BJ (cell line): ENCODE data around the gene DMD. TPM values are rescaled to one million over a fixed set of nuclear protein-coding genes. Genes with fewer than 3 reads are reported as not detected.
A peak's percentile ranks its signal among the peaks of the same experiment; 100 is the strongest.

Experiments used
- CTCF ChIA-PET: fragments of 350-600 bp; formaldehyde crosslinking; extraction: SDS; loops from one replicate; lab custom pipeline; 2021; ENCODE audit warnings: antibody characterized with exemption, inconsistent platforms; lab: Yijun Ruan, JAX
- POLR2A ChIA-PET: fragments of 300-600 bp; sonication (Branson Sonifier 250); formaldehyde crosslinking; extraction: SDS; loops from one replicate; lab custom pipeline; 2021; ENCODE audit warnings: antibody characterized with exemption; lab: Charles Lee
- DNase-seq: peaks from one replicate; pipeline ENCODE4 v3.0.0-alpha.2; 2011; ENCODE audit warnings: low read depth
- H3K27me3 ChIP-seq: 2 replicates; pipeline ENCODE4 v1.6.0; 2011; ENCODE audit warnings: low read length; ENCODE audit not compliant: control insufficient read depth, insufficient read depth
- H3K36me3 ChIP-seq: 2 replicates; pipeline ENCODE4 v1.5.1; 2011; ENCODE audit warnings: low read length; ENCODE audit not compliant: control insufficient read depth, insufficient read depth
- H3K4me3 ChIP-seq: 2 replicates; pipeline ENCODE4 v1.5.1; 2011; ENCODE audit warnings: low read depth, mild to moderate bottlenecking, control low read depth, low read length
- polyA plus RNA-seq: library from polyadenylated mRNA; depleted of rRNA; stranded (reverse); fragments of >200 nt; gene quantifications from 2 replicates; pipeline ENCODE4 v1.2.3, GENCODE V29; 2011
- TF ChIP-seq, protein P1 (sequence below): IDR thresholded peaks from 2 replicates; pipeline ENCODE4 v1.5.1; 2011; ENCODE audit warnings: low read depth, mild to moderate bottlenecking, control low read depth, inconsistent platforms, low read length, moderate library complexity; ENCODE audit not compliant: insufficient read depth

The DMD gene
- polyA plus RNA-seq, 1 experiment = 12.5 TPM

DNA sequence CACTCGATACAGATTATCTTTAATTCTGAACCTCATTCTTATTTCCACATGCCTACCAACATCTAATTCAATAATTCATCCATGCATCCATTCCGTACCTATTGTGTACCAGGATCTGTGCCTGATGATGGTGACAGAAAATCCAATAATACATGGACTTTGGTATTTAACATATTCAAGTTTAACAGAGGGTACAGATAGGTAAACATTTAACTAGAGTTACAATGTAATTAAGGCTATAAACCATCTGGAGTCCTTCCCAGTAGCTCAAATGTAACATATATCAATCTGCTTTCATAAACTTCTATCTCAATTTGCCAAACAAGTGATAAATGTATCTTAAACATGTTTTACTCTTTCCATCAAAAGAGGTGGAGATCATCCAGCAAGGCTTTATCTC, 1578.0 kb downstream of the DMD start:
- Histone ChIP-seq H3K27me3 (no peaks in the 10 kb centered on the region), H3K4me3 (no peak overlapping the region), H3K36me3 (no peaks in the 10 kb centered on the region)
- ChIA-PET POLR2A (no interaction called here), CTCF (interaction anchor here (0.6 kb wide), 1 partner anchor 12 kb away, joined by 3 read pairs; no protein-coding TSS in a partner anchor)
- TF ChIP-seq, protein P1, sequence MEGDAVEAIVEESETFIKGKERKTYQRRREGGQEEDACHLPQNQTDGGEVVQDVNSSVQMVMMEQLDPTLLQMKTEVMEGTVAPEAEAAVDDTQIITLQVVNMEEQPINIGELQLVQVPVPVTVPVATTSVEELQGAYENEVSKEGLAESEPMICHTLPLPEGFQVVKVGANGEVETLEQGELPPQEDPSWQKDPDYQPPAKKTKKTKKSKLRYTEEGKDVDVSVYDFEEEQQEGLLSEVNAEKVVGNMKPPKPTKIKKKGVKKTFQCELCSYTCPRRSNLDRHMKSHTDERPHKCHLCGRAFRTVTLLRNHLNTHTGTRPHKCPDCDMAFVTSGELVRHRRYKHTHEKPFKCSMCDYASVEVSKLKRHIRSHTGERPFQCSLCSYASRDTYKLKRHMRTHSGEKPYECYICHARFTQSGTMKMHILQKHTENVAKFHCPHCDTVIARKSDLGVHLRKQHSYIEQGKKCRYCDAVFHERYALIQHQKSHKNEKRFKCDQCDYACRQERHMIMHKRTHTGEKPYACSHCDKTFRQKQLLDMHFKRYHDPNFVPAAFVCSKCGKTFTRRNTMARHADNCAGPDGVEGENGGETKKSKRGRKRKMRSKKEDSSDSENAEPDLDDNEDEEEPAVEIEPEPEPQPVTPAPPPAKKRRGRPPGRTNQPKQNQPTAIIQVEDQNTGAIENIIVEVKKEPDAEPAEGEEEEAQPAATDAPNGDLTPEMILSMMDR = no peak
- DNase-seq = no peak

DNA sequence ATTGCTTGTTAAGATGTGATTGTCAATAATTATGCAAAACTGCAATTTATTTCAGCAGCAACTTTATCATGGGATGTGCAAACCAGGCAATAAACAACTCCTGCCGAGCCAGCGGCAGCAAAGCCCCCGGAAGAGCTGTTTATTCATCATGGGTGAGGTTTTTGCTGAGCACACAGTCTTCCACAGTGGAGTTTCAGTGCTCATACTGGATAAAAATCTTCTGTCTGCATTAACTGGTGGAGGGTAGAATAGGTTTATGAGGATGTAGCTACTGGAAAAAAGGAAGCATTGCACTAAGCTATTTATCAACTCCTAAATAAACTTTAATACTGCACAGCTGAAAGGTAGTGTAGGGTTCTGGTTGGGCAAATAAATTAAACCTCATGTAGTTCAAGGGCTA, 1582.2 kb downstream of the DMD start:
- ChIA-PET CTCF (no interaction called here), POLR2A (no interaction called here)
- no peak overlapping the region for H3K4me3 ChIP-seq
- H3K27me3 ChIP-seq = no peaks in the 10 kb centered on the region
- TF ChIP-seq, protein P1 = no peak
- DNase-seq = no peak
- H3K36me3 ChIP-seq = no peaks in the 10 kb centered on the region

DNA sequence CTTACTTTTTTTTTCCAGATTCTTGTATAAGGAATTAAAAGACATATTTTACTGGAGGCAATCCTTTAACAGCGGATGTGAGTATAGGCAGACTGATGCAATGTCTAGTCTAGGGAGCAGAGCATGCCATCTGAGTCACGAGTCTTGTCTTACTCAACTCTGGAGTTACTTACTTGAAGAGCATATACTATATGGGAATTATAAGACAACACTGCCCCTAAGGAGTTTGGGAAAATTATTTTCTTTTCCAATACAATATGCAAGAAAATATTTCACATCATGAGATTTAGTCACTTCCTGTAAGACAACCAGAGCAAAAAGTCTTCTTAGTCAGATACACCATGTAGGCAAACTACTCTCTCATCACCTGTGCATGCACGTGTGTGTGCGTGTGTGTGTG, 1602.2 kb downstream of the DMD start:
- TF ChIP-seq, protein P1 = no peak
- DNase-seq = peak; percentile 7
- ChIA-PET POLR2A (no interaction called here), CTCF (no interaction called here)
- Histone ChIP-seq H3K36me3 (no peaks in the 10 kb centered on the region), H3K27me3 (no peaks in the 10 kb centered on the region), H3K4me3 (no peak overlapping the region)

DNA sequence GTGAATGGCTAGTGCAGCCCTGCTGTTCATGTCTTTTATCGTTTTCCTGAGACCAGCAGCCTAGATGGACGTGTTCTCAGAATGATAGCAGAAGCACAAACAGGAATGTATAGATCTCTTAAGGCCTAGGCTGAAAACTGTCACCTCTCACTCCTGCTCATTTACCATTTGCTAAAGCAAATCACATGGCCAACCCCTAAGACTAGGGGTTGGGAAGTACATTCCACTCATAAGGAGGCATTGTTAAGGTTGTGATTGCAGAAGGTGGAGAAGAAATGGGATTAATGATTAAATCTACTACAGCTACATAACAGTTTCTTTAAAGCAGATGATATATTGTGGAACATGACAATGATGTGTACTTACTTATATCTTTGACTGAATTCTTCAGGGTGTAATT, 1602.7 kb downstream of the DMD start:
- no peaks in the 10 kb centered on the region for H3K36me3 ChIP-seq
- ChIA-PET POLR2A (no interaction called here), CTCF (no interaction called here)
- H3K4me3 ChIP-seq = no peak overlapping the region
- DNase-seq = no peak
- TF ChIP-seq, protein P1 = no peak
- no peaks in the 10 kb centered on the region for H3K27me3 ChIP-seq

DNA sequence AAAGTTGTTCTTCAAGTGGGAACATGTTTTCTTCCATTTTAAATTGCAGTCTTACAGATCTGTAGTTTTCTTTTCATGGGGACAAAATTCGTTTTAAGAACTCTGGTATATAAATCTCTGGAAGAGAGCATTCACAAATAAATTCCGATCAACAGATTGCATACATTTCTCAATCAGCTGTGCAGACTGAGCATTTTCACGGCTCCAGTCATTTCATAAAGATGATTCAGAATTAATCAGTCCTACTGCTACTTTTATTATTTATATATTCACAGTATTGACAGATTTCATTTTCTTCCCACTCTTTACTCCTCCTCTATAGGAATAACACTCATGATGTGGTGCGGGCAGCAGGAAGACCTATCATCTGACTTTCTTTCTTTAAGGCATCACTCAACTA, 1604.6 kb downstream of the DMD start:
- Histone ChIP-seq H3K4me3 (no peak overlapping the region), H3K27me3 (no peaks in the 10 kb centered on the region), H3K36me3 (no peaks in the 10 kb centered on the region)
- TF ChIP-seq, protein P1 = no peak
- CTCF ChIA-PET = no interaction called here
- POLR2A ChIA-PET = no interaction called here
- DNase-seq = no peak
